GM19468 (cell line): ENCODE data around the gene RTKN2.

ENCODE experiments used
- ATAC-seq: cut with Tn5 transposase; IDR thresholded peaks from one replicate; pipeline ENCODE4 v1.9.1; 2021; ENCODE audit warnings: mild to moderate bottlenecking, moderate library complexity, moderate number of reproducible peaks; ENCODE audit not compliant: unreplicated experiment; ENCODE audit errors: extremely low read depth

Gene RTKN2

DNA sequence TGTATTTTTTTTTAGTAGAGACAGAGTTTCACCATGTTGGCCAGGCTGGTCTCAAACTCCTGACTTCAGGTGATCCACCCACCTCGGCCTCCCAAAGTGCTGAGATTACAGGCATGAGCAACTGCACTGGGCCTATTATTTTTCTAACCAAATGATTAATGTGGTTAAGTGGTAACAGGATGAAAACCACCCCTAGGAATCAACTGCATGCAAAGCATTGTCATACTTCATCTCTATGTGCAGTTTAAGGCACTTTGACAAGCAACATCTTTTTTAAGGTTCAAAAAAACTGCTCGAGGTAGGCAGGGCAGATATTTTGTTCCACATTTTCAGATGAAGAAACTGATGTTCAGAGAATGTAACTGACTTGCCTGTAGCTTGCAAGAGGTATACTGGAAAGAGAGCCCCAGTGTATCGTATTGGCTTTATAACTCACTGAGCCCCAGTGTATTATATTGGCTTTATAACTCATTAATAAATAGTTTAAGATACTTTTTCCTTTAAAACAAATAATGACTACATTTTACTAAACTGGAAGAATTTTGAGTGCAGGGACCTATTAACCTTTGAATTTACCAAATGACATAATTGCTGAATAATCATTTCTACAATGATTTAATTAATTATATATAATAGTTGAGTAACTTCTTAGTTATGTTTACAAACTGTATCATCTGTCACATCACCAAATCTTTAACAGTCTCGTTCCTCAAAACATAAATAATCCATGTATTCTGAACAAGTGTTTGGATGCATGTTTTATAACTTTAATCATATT lies 38.1 kb downstream of the RTKN2 start:
- no peak for ATAC-seq

DNA sequence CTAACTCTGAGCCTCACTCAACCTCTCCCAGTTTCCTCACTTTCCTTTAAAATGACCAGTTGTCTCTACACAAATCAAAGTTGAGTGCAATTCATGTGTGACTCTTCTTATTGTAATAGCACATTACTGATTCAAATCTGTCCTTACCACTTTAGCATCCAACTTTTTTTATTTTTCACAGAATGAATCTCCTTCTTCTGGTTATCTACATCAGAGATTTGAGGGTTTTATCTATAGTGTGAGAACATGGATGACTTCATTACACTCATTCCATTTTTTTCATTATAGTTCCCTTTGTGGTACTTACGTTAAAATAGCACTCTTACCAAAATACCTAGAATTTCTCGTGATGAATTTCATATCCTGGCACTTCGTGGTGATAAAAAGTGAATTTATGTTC lies 43.3 kb downstream of the RTKN2 start:
- no peak for ATAC-seq

DNA sequence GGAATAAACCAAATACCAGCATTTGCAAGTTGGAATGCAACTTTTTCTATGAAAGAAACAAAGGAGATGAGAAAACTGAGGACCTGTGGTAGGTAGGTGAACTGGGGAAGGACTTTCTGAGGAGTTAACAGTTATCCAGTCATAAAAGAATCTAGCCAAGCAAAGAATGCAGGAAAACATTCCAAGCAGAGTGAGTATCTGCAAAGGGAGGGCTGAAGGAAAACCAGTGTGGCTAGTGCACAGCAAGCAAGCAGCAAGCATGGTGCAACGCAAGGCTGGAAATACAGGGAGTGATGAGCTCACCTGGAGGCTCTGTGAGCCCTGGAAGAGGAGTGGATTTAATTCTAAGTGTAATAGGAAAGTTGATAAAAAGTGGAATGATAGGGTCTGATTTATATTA lies 44.0 kb downstream of the RTKN2 start:
- no peak for ATAC-seq

DNA sequence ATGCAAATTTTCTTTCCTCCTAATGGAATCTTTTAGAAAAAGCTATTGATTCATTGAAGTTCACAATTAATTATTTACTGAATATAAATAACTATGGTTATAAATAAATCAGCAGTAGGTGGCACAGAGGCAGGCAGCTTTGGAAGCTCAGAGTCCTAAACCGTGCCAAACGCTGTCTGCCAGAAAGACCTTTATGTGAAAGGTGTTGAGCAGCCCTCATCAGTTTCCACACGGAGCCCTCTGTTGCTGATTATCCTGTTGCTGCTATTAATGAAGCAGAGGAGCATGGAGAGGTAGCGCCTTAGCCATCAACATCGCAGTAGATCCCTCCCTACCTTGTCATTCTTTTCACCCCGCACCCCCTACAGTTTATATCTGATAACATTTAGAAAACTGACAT lies 51.0 kb downstream of the RTKN2 start:
- ATAC-seq = no peak

DNA sequence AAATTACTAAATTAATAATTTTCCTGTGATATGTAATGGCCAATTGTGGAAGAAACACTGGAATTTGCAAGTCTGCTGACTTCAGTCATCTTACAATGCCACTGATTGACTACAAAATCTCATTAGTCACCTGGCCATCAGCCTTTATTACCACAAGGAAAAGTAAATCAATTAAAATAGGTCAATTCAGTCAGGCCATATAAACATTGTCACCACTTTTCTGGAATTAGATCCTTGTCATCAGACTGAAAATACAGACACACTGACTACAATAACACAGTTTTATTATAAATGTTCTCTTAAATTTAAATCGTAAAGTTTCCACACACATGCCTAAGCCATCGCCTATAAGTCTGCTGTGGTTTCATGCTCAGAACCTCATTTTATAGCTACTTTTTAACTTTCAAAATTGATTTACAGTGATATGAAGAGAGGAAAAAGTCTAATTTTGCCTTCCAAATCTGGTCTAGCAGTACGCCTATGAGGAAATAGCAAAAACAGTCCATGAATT lies 54.2 kb downstream of the RTKN2 start:
- no peak for ATAC-seq

DNA sequence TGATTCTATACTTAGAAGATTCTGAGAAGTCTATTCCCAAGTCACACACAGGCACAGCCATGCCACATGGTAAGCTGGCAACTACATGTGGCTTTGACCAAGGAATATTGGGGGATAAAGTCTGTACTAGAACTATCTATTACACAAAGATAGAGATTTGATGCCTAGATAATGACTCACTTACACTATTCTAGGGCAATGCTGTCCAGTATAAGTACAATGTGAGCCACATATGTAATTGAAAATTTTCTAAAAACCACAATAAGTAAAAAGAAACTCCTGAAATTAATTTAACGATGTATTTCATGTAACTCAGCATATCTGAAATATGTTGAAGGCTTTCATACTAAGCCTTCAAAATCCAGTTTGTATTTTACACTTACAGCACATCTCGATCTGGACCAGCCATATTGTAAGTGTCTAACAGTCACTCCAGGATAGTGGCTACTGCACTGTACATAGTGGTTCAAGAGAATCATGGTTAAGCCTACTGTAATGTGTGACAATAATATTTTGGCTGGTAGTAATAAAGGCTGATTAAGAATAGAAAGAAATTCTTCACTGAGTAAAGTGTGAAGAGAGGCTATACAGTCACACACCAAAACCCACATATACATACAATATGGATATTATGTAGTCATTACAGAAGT lies 62.8 kb downstream of the RTKN2 start:
- no peak for ATAC-seq

DNA sequence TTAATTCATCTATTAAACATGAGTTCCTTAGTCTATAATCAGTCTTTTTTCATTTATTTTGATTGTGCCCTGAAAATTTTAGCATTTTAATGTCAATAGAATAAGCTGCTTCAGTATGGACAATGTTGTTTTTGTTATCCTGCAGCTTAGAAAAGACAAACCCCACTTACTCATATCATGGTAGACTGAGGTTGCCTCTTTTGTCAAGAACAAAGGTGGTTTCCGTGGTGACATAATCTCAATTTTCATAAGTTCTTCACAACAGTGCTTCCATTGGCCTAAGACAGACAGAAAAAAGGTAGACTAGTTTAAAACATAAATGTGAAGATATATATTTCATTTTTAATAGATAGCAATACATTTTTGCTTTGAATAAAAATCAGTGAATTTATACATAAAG lies 69.1 kb downstream of the RTKN2 start:
- ATAC-seq = no peak

DNA sequence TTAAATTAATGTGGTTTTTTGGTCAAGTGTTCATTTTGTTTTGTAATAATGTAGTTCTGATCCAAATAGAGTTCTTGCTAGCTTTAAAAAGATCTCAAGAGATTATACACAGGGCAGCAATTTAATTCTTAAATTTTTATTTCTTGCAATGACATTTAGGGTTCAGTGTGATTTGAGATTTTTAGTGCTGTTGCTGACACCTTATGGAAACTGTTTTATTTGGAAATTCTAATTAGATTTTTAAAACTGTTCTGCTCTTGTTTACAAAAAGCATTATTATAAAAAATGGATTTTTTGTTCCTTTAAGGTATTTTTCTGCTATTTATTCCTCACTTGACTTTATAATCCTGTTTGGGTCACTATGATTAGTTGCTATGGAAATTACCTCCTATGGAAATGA lies 72.1 kb downstream of the RTKN2 start:
- no peak for ATAC-seq

DNA sequence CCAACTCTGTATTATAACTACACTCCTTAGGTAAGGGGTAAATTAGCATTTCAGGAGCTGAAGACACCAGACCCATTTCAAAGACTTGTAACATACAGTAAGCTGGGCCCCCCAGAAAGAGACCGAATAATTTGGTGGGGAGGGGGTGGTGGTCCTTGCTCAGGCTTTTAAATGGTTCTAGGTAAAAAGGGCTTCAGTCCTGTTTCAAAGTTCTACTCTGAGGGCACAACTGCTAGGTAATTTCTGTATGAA lies 73.0 kb downstream of the RTKN2 start:
- no peak for ATAC-seq

DNA sequence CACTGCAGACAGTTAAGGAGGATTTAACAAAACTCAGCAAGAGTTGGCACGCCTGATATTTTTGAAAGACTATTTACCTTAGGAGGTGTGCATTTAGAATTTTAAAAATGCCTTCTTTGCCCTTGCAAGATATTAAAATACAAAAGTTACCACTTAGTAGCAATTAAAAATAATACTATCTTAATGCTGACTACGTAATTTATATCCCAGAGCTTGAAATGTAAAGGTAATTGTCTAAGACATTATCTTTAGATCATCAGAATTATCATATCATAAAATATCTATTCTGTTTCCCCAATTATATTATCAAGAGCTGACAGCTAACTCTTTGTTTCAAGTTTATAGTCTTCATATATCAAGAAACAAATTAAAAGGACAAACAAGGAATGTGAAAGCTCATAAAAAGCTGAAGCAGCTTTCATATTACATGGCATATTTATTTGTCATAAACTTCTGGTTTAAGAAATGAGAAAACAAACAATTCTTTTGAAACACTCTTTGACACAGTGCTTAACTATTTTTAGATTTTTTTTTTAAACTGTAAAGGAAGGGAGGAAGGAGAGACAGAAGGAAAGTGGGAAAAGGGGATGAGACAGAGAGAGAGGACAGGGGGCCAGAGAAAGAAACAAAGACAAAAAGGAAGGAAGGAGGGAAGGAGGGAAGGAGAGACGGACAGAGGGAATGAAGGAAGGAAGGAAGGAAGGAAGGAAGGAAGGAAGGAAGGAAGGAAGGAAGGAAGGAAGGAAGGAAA lies 73.5 kb downstream of the RTKN2 start:
- ATAC-seq = no peak

DNA sequence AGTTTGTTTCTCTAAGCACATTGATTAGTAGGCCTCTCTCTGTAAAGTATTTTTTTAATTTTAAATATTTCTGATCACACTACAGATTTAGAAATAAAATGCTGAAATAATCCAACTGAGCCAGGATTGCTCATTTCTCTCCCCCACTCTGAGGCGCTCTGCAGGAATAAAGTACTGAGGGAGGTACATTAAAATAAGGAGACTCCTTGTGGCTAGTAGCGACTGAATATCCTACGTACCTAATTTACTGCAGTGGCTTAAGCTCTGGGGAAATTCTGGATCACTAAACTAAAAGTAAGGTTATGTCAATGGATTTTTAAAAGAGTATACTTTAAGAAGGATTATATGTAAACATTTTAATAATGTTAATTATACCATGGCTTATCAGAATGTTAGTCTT lies 75.2 kb downstream of the RTKN2 start:
- no peak for ATAC-seq

DNA sequence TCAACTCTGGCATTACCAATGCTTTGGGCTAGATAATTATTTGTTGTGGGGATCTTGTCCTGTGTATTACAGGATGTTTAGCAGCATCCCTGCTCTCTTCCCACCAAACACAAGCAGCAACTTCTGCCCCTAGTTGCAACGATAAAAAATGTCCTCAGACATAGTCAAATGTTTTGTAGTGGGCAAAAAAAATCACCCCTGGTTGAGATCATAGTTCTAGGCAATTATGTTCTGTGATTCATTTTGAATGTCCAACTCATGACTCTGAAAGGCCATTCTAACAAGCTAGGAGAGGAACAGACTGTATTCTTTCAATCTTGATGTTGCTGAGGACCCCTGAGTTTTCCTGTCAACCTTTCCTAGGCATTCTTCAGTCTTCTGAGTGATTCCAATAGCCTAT lies 79.5 kb downstream of the RTKN2 start:
- no peak for ATAC-seq

DNA sequence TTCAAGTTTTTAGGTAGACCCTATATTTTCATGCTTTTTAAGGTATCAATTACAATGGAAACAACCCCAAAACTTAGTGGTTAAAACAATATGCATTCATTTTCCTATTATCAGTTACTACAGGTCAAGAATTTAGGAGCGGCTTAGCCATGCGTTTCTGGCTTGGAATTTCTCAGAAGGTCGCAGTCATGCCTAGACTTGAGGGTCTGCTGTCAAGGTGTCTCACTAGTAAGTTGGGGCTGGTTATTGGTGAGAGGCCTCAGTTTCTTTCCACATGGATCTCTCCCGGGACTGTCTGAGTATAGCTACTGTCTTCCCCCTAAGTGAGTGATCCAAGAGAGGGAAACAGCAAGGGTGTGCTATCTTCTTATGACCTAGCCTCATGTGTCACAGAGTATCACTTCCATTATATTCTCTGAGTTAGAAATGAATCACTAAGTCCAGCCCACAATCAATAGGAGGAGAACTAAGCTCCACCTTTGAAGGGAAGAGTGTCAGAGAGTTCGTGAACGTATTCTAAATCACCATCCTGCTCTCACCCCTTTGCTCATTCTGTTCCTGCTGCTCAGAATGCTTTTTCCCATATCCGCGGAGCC lies 80.5 kb downstream of the RTKN2 start:
- ATAC-seq = no peak

DNA sequence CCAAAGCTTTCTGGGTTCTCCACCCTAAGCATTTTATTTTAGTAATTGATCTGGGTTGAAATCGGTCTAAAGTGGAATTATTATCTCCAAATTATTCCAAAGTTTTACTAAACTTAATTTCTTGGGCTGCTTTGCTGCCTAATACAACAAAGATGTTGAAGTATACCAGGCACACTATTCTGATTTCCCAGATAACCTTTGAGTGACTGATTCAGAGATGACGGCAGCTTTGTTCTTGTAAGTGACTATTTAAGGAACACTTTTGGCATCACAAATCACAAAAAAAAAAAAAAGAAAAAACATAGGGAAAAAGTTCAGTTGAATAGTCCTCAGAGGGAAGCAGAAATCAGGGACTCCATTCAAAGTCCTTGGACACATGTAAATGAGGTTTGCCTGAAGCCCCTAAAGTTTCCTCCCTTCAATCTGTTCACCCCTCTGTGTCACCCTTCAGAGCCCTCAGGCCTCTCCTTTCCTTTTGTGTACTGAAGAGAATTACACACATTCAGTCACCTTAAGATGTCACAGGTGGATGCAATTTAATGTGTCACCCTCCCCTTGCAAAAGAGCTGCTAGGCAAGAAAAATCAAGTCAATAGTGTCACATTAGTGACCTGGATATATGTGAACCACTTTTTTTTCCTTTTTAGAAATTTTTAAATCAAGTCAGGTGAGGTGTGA lies 81.5 kb downstream of the RTKN2 start:
- no peak for ATAC-seq

DNA sequence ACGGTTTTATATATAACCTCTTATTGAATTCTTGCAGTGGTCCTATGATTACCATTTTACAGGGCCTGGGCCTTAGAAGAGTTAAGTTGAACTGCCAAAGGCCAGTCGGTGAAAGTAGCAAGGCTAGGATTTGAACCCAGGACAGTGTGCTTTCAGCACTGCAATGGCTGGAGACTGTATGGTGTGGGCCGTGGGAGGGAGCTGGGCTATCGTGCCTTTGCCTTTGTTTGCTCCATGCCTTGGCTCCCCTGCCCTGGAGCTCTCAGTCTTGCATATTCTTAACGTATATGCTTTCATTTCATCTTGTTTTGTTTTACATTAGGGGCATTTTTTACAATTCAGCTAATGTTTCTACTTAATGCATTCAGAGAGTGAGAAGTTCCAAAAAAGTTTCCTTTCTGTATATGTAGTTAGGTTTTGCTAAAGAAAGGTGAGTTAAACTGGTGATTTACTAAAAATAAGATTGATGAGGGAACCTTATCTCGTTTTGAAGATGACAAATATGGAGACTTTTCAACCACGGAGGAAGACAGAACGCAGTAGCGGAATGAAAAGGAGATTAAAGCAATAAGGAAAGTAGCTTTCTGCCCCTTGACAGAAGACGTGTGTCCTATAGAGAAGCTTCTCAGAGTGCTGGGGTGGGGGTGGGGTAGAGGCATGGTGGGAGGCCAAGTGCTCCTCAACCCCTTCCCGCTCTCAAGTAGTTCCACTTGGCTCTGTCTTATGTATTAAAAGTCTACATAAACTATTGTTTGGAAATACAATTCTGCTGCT lies 82.5 kb downstream of the RTKN2 start:
- ATAC-seq = no peak

DNA sequence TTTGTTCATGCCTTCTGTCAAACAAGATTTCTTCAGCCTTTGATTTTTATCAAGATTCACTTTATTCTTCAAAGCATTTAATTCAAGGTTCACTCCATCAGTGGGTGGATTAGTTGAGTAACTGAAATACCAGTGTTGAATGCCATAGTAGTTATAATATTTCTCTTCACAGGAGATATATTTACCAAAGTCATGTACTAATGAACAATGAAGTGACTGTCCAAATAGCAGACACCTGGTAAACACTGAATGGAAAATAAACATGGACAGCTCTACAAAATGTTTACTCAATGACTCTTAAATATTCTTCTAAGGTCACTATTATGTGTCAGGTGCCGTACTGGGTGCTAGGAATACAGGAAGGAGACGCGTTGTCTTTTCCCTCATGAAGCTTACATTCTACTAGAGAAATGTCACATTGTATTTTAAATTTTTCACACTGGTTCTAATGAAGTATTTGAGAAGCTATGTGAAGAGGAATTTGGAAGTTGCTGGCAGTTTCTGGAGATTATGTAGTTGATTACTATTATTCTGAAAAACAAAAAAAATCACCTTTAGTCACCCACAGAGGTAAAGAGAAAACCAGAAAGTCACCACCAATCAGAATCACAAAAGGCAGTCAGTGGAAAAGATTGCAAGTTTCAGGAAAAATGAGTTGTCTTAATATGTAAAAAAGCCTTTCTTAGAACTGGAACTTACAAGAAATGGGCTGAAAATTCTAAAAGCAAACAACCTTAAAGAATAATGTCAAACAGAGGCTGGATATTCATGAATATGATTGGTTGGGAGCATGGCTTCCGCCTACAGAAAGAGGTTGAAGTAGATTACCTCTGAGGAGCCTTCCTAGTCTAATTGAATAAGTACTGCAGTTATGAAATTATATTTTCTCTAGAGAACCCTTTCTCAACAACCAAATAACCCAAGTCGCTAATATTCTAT lies 84.5 kb downstream of the RTKN2 start:
- no peak for ATAC-seq

DNA sequence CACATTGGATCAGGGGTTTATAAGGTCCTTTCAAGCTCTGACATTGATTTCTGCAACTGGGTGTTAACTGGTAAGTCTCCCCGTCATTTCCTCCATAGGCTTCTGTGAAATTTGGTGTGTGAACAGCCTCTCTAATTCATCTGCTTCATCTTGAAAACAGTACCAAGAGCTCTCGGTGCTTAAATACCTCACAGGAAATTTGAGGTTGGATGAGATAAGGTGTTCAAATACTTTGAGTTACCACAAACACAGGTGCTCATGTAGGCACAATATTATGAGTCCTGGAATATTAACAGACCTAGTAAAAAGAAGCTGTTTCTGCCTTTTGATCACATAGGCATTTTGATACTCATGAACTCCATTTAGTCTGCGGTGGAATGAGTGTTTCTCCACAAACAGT lies 85.2 kb downstream of the RTKN2 start:
- peak; percentile 84 for ATAC-seq

DNA sequence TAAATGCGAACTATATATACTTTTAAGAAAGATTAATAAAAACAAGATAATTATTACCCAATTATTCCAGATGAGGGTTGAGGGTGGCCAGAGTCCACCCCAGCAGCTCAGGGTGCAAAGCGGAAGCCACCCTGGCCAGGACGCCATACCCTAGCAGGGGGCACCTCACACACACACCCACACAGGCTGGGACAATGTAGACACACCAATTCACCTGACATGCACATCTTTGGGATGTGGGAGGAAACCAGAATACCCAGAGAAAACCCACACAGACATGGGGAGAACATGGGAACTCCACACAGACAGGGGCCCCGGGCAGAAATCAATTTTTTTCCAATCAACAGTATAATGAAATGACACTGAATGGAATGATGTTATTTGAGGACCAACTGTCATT lies 86.0 kb downstream of the RTKN2 start:
- no peak for ATAC-seq

DNA sequence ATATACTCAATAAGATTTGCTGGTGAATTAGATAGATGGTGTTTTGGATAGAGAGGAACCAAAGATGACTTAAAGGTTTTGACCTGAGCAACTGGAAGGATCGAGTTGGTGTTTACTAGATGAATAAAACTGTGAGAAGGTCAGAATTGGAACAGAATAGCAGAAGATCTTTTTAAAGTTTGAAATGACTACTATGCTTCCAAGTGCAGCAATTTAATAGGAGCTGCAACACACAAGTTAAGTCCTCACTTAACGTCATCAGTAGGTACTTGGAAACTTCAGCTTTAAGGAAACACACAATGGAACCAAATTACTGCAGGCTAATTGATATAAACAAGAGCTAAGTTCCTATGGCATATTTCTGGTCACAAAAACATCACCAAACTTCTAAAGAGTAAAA lies 86.5 kb downstream of the RTKN2 start:
- ATAC-seq = no peak
